HepG2 (cell line): ENCODE measurements around the gene SLC45A2.

ENCODE experiments used
- ETV5 ChIP-seq: IDR thresholded peaks from 2 replicates; pipeline ENCODE4 v1.6.1; 2018; ENCODE audit warnings: missing biosample characterization, missing genetic modification reagents, inconsistent platforms, borderline replicate concordance
- EZH2 ChIP-seq: conservative IDR thresholded peaks from 2 replicates; pipeline ENCODE4 v1.6.1; 2012; ENCODE audit warnings: mild to moderate bottlenecking, low read depth, low read length, moderate library complexity
- GTF2F1 ChIP-seq: fragments of 150-350 bp; IDR thresholded peaks from 2 replicates; pipeline ENCODE4 v1.6.1; 2014; ENCODE audit warnings: low read length
- TP53 ChIP-seq: sonication (generic); formaldehyde crosslinking; conservative IDR thresholded peaks from 2 replicates; pipeline ENCODE4 v1.4.0; 2020; ENCODE audit warnings: missing genetic modification reagents
- TF ChIP-seq, protein P1 (sequence below): sonication (generic); formaldehyde crosslinking; IDR thresholded peaks from 2 replicates; pipeline ENCODE4 v1.5.0; 2020; ENCODE audit warnings: missing genetic modification reagents
- TF ChIP-seq, protein P2 (sequence below): sonication (generic); formaldehyde crosslinking; IDR thresholded peaks from 2 replicates; pipeline ENCODE4 v1.4.0; 2020; ENCODE audit warnings: mild to moderate bottlenecking, missing genetic modification reagents, borderline replicate concordance
- TF ChIP-seq, protein P3 (sequence below): sonication (generic); formaldehyde crosslinking; IDR thresholded peaks from 2 replicates; pipeline ENCODE4 v1.4.0; 2020; ENCODE audit warnings: mild to moderate bottlenecking, low read depth, missing genetic modification reagents
- TF ChIP-seq, protein P4 (sequence below): sonication (generic); formaldehyde crosslinking; IDR thresholded peaks from 2 replicates; pipeline ENCODE4 v1.5.0; 2020; ENCODE audit warnings: mild to moderate bottlenecking, missing genetic modification reagents, moderate library complexity

DNA sequence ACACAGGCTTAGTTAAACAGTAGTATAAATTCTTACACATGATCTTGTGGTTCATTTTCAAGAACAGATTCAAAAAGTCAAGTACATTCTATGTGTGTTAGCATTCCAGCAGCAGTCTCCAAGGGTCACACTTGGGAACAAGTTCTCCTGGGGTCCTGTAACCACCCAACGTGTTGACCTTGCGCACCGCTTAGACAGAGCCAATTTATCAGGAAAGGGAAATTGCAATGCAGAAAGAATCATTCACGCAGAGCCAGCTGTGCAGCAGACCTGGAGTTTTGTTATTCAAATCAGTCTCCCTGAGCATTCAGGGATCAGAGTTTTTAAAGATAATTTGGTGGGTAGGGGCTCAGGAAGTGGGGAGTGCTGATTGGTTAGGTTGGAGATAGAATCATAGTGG, 56.8 kb downstream of the SLC45A2 start:
- TF ChIP-seq GTF2F1 (no peak), TP53 (CRISPR knock-in tag) (no peak), EZH2 (no peak), ETV5 (CRISPR knock-in tag) (no peak)
- TF ChIP-seq, protein P1, sequence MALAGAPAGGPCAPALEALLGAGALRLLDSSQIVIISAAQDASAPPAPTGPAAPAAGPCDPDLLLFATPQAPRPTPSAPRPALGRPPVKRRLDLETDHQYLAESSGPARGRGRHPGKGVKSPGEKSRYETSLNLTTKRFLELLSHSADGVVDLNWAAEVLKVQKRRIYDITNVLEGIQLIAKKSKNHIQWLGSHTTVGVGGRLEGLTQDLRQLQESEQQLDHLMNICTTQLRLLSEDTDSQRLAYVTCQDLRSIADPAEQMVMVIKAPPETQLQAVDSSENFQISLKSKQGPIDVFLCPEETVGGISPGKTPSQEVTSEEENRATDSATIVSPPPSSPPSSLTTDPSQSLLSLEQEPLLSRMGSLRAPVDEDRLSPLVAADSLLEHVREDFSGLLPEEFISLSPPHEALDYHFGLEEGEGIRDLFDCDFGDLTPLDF (CRISPR knock-in tag) = no peak
- TF ChIP-seq, protein P2, sequence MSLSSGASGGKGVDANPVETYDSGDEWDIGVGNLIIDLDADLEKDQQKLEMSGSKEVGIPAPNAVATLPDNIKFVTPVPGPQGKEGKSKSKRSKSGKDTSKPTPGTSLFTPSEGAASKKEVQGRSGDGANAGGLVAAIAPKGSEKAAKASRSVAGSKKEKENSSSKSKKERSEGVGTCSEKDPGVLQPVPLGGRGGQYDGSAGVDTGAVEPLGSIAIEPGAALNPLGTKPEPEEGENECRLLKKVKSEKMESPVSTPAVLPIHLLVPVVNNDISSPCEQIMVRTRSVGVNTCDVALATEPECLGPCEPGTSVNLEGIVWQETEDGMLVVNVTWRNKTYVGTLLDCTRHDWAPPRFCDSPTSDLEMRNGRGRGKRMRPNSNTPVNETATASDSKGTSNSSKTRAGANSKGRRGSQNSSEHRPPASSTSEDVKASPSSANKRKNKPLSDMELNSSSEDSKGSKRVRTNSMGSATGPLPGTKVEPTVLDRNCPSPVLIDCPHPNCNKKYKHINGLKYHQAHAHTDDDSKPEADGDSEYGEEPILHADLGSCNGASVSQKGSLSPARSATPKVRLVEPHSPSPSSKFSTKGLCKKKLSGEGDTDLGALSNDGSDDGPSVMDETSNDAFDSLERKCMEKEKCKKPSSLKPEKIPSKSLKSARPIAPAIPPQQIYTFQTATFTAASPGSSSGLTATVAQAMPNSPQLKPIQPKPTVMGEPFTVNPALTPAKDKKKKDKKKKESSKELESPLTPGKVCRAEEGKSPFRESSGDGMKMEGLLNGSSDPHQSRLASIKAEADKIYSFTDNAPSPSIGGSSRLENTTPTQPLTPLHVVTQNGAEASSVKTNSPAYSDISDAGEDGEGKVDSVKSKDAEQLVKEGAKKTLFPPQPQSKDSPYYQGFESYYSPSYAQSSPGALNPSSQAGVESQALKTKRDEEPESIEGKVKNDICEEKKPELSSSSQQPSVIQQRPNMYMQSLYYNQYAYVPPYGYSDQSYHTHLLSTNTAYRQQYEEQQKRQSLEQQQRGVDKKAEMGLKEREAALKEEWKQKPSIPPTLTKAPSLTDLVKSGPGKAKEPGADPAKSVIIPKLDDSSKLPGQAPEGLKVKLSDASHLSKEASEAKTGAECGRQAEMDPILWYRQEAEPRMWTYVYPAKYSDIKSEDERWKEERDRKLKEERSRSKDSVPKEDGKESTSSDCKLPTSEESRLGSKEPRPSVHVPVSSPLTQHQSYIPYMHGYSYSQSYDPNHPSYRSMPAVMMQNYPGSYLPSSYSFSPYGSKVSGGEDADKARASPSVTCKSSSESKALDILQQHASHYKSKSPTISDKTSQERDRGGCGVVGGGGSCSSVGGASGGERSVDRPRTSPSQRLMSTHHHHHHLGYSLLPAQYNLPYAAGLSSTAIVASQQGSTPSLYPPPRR (CRISPR knock-in tag) = no peak
- TF ChIP-seq, protein P3, sequence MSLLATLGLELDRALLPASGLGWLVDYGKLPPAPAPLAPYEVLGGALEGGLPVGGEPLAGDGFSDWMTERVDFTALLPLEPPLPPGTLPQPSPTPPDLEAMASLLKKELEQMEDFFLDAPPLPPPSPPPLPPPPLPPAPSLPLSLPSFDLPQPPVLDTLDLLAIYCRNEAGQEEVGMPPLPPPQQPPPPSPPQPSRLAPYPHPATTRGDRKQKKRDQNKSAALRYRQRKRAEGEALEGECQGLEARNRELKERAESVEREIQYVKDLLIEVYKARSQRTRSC = no peak
- TF ChIP-seq, protein P4, sequence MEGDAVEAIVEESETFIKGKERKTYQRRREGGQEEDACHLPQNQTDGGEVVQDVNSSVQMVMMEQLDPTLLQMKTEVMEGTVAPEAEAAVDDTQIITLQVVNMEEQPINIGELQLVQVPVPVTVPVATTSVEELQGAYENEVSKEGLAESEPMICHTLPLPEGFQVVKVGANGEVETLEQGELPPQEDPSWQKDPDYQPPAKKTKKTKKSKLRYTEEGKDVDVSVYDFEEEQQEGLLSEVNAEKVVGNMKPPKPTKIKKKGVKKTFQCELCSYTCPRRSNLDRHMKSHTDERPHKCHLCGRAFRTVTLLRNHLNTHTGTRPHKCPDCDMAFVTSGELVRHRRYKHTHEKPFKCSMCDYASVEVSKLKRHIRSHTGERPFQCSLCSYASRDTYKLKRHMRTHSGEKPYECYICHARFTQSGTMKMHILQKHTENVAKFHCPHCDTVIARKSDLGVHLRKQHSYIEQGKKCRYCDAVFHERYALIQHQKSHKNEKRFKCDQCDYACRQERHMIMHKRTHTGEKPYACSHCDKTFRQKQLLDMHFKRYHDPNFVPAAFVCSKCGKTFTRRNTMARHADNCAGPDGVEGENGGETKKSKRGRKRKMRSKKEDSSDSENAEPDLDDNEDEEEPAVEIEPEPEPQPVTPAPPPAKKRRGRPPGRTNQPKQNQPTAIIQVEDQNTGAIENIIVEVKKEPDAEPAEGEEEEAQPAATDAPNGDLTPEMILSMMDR (CRISPR knock-in tag) = no peak
